B cell (primary cell): ENCODE data around the gene NUBPL. TPM values are rescaled to one million over a fixed set of nuclear protein-coding genes. Genes with fewer than 3 reads are reported as not detected.

ENCODE experiments used
- ATAC-seq: fragments of 200-7000 bp; cut with Tn5 transposase; one replicate; pipeline ENCODE4 v1.10.0; 2021; ENCODE audit warnings: low read depth, mild to moderate bottlenecking, moderate number of reproducible peaks, moderate library complexity
- CTCF ChIA-PET: fragments of 350-600 bp; sonication (Branson Sonifier 250); formaldehyde crosslinking; loops from one replicate; lab custom pipeline; 2021; ENCODE audit warnings: antibody characterized with exemption, inconsistent platforms; lab: Charles Lee
- POLR2A ChIA-PET: fragments of 350-600 bp; sonication (Branson Sonifier 250); formaldehyde crosslinking; loops from one replicate; lab custom pipeline; 2021; ENCODE audit warnings: antibody characterized with exemption; lab: Charles Lee
- DNase-seq: peaks from one replicate; pipeline ENCODE4 v3.0.0; 2013
- H2AFZ ChIP-seq: 2 replicates; pipeline ENCODE4 v1.6.1; 2012; ENCODE audit warnings: mild to moderate bottlenecking, low read depth, low read length; ENCODE audit not compliant: insufficient read depth, poor library complexity, severe bottlenecking
- H3K27ac ChIP-seq, 2 donors: 1 replicate in 1 of 2; 2 replicates in 1 of 2; pipeline ENCODE4 v1.5.1; 2012 to 2013; ENCODE audit warnings: low read length in 2 of 2, mild to moderate bottlenecking in 2 of 2, moderate library complexity in 1 of 2
- H3K27me3 ChIP-seq, 4 experiments: fragments of 200-600 bp in 1 of 4; sonication (generic) in 1 of 4; replicated peaks in 1 of 4; 1 replicate in 2 of 4; 2 replicates in 2 of 4; pipeline versions ENCODE4 v1.6.1 to v1.7.0; 2013 to 2016; ENCODE audit warnings: low read length in 3 of 4, mild to moderate bottlenecking in 2 of 4, mixed read lengths in 1 of 4, moderate library complexity in 1 of 4; ENCODE audit not compliant: insufficient read depth in 4 of 4, control insufficient read depth in 3 of 4; ENCODE audit errors: control extremely low read depth in 1 of 4
- H3K36me3 ChIP-seq, 2 experiments: replicated peaks in 1 of 2; 1 replicate in 1 of 2; 2 replicates in 1 of 2; pipeline versions ENCODE4 v1.6.1 to v1.7.1; 2013; ENCODE audit warnings: low read length in 1 of 2; ENCODE audit not compliant: insufficient read depth in 2 of 2, control insufficient read depth in 1 of 2; ENCODE audit errors: control extremely low read depth in 1 of 2, extremely low read depth in 1 of 2
- H3K4me1 ChIP-seq, 2 donors: fragments of 200-600 bp in 1 of 2; sonication (generic) in 1 of 2; 1 replicate in 1 of 2; 2 replicates in 1 of 2; pipeline versions ENCODE4 v1.5.1 to v1.6.1; 2013 to 2017; ENCODE audit warnings: low read length in 2 of 2; ENCODE audit not compliant: control insufficient read depth in 2 of 2, insufficient read depth in 2 of 2
- H3K4me2 ChIP-seq: replicated peaks from 2 replicates; pipeline ENCODE3; 2012; ENCODE audit warnings: mild to moderate bottlenecking, low read depth, low read length; ENCODE audit not compliant: poor library complexity, severe bottlenecking
- H3K4me3 ChIP-seq, 5 experiments: fragments of 200-600 bp in 1 of 5; sonication (generic) in 1 of 5; 1 replicate in 3 of 5; 2 replicates in 2 of 5; pipeline versions ENCODE4 v1.5.1 to v1.7.0; 2011 to 2016; ENCODE audit warnings: low read length in 4 of 5, mild to moderate bottlenecking in 4 of 5, low read depth in 2 of 5, control low read depth in 1 of 5, moderate library complexity in 1 of 5; ENCODE audit not compliant: insufficient read depth in 1 of 5; ENCODE audit errors: control extremely low read depth in 1 of 5, extremely low read depth in 1 of 5
- H3K79me2 ChIP-seq: fragments of 200-600 bp; sonication (generic); one replicate; pipeline ENCODE4 v1.6.0; 2016; ENCODE audit warnings: low read length; ENCODE audit not compliant: control insufficient read depth, insufficient read depth
- H3K9ac ChIP-seq: fragments of 200-600 bp; sonication (generic); 2 replicates; pipeline ENCODE4 v1.6.1; 2017; ENCODE audit warnings: mild to moderate bottlenecking, low read length, moderate library complexity
- H3K9me3 ChIP-seq, 3 donors: one replicate each; pipeline versions ENCODE4 v1.6.1 to v1.7.1; 2013; ENCODE audit warnings: low read length in 2 of 3; ENCODE audit not compliant: control insufficient read depth in 2 of 3, insufficient read depth in 1 of 3; ENCODE audit errors: control extremely low read depth in 1 of 3
- H4K20me1 ChIP-seq: 2 replicates; pipeline ENCODE4 v1.6.0; 2012; ENCODE audit warnings: mild to moderate bottlenecking, low read length; ENCODE audit not compliant: insufficient read depth, control insufficient read depth, poor library complexity, severe bottlenecking
- H3K27ac Mint-ChIP-seq: one replicate; pipeline ENCODE4 v1.8.0; 2021; ENCODE audit warnings: mixed read lengths
- H3K27me3 Mint-ChIP-seq: one replicate; pipeline ENCODE4 v1.8.0; 2021; ENCODE audit warnings: mixed read lengths
- H3K4me1 Mint-ChIP-seq: one replicate; pipeline ENCODE4 v1.8.0; 2021; ENCODE audit warnings: mixed read lengths
- H3K4me3 Mint-ChIP-seq: one replicate; pipeline ENCODE4 v1.8.0; 2021; ENCODE audit warnings: mixed read lengths
- H3K9me3 Mint-ChIP-seq: one replicate; pipeline ENCODE4 v1.8.0; 2022; ENCODE audit warnings: mixed read lengths; ENCODE audit not compliant: insufficient read depth
- CTCF ChIP-seq: fragments of 200-600 bp; IDR thresholded peaks from one replicate; pipeline ENCODE4 v1.8.0; 2022; ENCODE audit warnings: antibody characterized with exemption, mild to moderate bottlenecking
- EZH2 ChIP-seq: IDR thresholded peaks from 2 replicates; pipeline ENCODE4 v1.6.1; 2012; ENCODE audit warnings: borderline replicate concordance, low read depth, mild to moderate bottlenecking, moderate library complexity, low read length; ENCODE audit not compliant: insufficient read depth, poor library complexity, severe bottlenecking
- WGBS: methylation state at CpG from one replicate; pipeline ENCODE4 v1.1.5; 2013; ENCODE audit warnings: missing lambda C conversion rate; ENCODE audit not compliant: insufficient coverage; 5-methylcytosine and 5-hydroxymethylcytosine counted together
- intact Hi-C: fragments of 100-400 bp; cut with micrococcal nuclease; formaldehyde crosslinking; loops from one replicate; pipeline ENCODE4 v1.10.0; 2022
- polyA plus RNA-seq: library from polyadenylated mRNA; depleted of rRNA; stranded (reverse); fragments of >200 nt; gene quantifications from 2 replicates; pipeline ENCODE4 v1.2.3, GENCODE V29; 2012
- total RNA-seq, 2 donors: library from RNA; stranded (reverse); fragments of 120-200 nt in 1 of 2; gene quantifications; 1 replicate in 1 of 2; 2 replicates in 1 of 2; pipeline versions ENCODE4 v1.2.3 to v1.2.4, GENCODE V29; 2013 to 2022

The NUBPL gene
- total and polyA plus RNA-seq, 2 donors (not counting 1 experiment from before 2014, with no cell fraction given) = 1.9 to 14.2 TPM

GRCh38 chr14:31566456-31566855 is 5.3 kb downstream of the NUBPL start:
- no peak for TF ChIP-seq CTCF
- no peak for TF ChIP-seq EZH2
- H4K20me1 ChIP-seq = no peaks in the 10 kb centered on the region
- H3K4me3 Mint-ChIP-seq = no peak overlapping the region
- no peaks in the 10 kb centered on the region for H3K9me3 Mint-ChIP-seq
- H2AFZ ChIP-seq = no peak overlapping the region
- H3K79me2 ChIP-seq = no peaks in the 10 kb centered on the region
- H3K27ac ChIP-seq = no peak overlapping the region
- no peaks in the 10 kb centered on the region for H3K27me3 ChIP-seq
- CTCF ChIA-PET = no interaction called here
- POLR2A ChIA-PET = no interaction called here
- no peak overlapping the region for H3K27ac Mint-ChIP-seq
- 93% methylated on average over 1 of the region's 1 CpG for WGBS
- H3K27me3 Mint-ChIP-seq = no peaks in the 10 kb centered on the region
- H3K36me3 ChIP-seq = peaks cover 2 to 7% of the 10 kb centered on the region in 2 experiments
- no peaks in the 10 kb centered on the region for H3K9me3 ChIP-seq
- DNase-seq (no peak), ATAC-seq (no peak)
- peaks cover 13% of the 10 kb centered on the region for H3K4me1 Mint-ChIP-seq
- no peak overlapping the region for H3K4me3 ChIP-seq
- H3K4me2 ChIP-seq = no peak overlapping the region
- intact Hi-C loops = loop anchor here (10.0 kb wide), 1 partner anchor 692 kb away; the partner anchor contains the start of gene COCH
- H3K4me1 ChIP-seq = peaks cover 8% of the 10 kb centered on the region in 2 donors
- H3K9ac ChIP-seq = no peak overlapping the region

GRCh38 chr14:31567655-31568054 is 6.5 kb downstream of the NUBPL start:
- Histone ChIP-seq H3K27ac (no peak overlapping the region), H3K4me1 (no peaks in the 10 kb centered on the region), H3K4me2 (no peak overlapping the region), H3K9me3 (no peaks in the 10 kb centered on the region), H2AFZ (no peak overlapping the region), H3K9ac (no peak overlapping the region), H3K4me3 (no peak overlapping the region), H3K27me3 (no peaks in the 10 kb centered on the region), H4K20me1 (no peaks in the 10 kb centered on the region), H3K36me3 (peaks cover 2 to 11% of the 10 kb centered on the region in 2 experiments), H3K79me2 (no peaks in the 10 kb centered on the region)
- no peaks in the 10 kb centered on the region for H3K27me3 Mint-ChIP-seq
- TF ChIP-seq CTCF (no peak), EZH2 (no peak)
- WGBS = no CpG with 5 or more reads among the region's 2 CpGs
- no peak overlapping the region for H3K27ac Mint-ChIP-seq
- no peak overlapping the region for H3K4me3 Mint-ChIP-seq
- H3K9me3 Mint-ChIP-seq = no peaks in the 10 kb centered on the region
- H3K4me1 Mint-ChIP-seq = peaks cover 5% of the 10 kb centered on the region
- ATAC-seq (no peak), DNase-seq (no peak)
- ChIA-PET CTCF (no interaction called here), POLR2A (no interaction called here)
- intact Hi-C loops = loop anchor here (10.0 kb wide), 1 partner anchor 693 kb away; the partner anchor contains the start of gene COCH
